Erythroblast (primary cell): ENCODE measurements around the gene CORO2A.

ENCODE experiments used
- GATA1 ChIP-seq: IDR thresholded peaks from 2 replicates; pipeline ENCODE4 v1.6.1; 2011; ENCODE audit warnings: low read depth, mild to moderate bottlenecking, control low read depth, low read length, moderate library complexity
- POLR2A ChIP-seq: IDR thresholded peaks from 2 replicates; pipeline ENCODE4 v1.6.1; 2011; ENCODE audit warnings: mild to moderate bottlenecking, low read length

DNA sequence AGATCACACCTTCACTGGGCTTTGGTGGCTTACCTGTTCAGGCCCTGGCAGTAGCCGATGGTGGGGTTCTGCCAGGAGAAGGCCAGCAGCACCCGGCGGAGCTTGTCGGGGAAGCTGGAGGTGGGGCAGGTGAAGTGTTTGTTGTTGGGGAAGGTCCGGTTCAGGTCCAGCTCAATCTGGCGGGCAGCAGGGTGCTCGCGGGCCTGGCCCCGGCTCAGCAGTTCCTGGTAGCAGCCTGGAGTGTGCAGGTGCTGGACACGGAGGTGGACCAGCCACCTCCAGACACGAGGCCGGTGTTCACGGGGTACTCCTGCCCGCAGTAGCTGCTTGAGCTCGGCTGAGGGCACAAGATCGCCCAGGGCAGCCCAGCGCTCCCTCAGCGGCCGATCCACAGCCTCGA lies 16.2 kb upstream of the CORO2A start:
- TF ChIP-seq POLR2A (no peak), GATA1 (no peak)
